GM12878 (cell line): ENCODE data around the gene PIK3R4. TPM values are rescaled to one million over a fixed set of nuclear protein-coding genes. Genes with fewer than 3 reads are reported as not detected.

Experiments used
- ATAC-seq: fragments of 200-7000 bp; cut with Tn5 transposase; 3 replicates; pipeline ENCODE4 v1.9.1; 2020; ENCODE audit warnings: mild to moderate bottlenecking, moderate library complexity
- BruUV-seq: library from RNA; stranded (reverse); fragments of 400-500 nt; replicated peaks from 2 replicates; lab custom pipeline; 2021; lab: Mats Ljungman, UMichigan
- CTCF ChIA-PET: fragments of 300-600 bp; sonication (Branson Sonifier 250); formaldehyde crosslinking; extraction: SDS; loops from one replicate; lab custom pipeline; 2021; ENCODE audit warnings: inconsistent platforms; lab: Yijun Ruan, JAX
- POLR2A ChIA-PET: fragments of 350-600 bp; formaldehyde crosslinking; extraction: SDS; loops from one replicate; lab custom pipeline; 2021; ENCODE audit warnings: inconsistent platforms; lab: Charles Lee
- RAD21 ChIA-PET: fragments of 300-600 bp; sonication (Branson Sonifier 250); formaldehyde crosslinking; loops from one replicate; lab custom pipeline; 2023; ENCODE audit warnings: antibody characterized with exemption; ENCODE audit not compliant: unreplicated experiment; lab: Charles Lee
- SMC1A ChIA-PET: fragments of 300-600 bp; sonication (Branson Sonifier 250); formaldehyde crosslinking; loops from one replicate; lab custom pipeline; 2023; ENCODE audit not compliant: unreplicated experiment, uncharacterized antibody; lab: Charles Lee
- DNase-seq: peaks from one replicate; pipeline ENCODE4 v3.0.0-alpha.2; 2011; ENCODE audit warnings: low read depth, low spot score
- FAIRE-seq: peaks from 3 replicates; lab custom pipeline; 2011; peaks lifted over from hg19 to GRCh38; lab: Jason Lieb, UNC
- H2AFZ ChIP-seq: 2 replicates; pipeline ENCODE4 v1.6.0; 2011; ENCODE audit warnings: low read depth, low read length, control low read depth; ENCODE audit not compliant: control insufficient read depth
- H3K27ac ChIP-seq: 2 replicates; pipeline ENCODE4 v1.5.1; 2011; ENCODE audit warnings: control low read depth; ENCODE audit not compliant: control insufficient read depth, insufficient read depth
- H3K27me3 ChIP-seq, 2 experiments: replicated peaks in 1 of 2; 2 replicates each; pipeline versions ENCODE4 v1.6.0 to v1.6.1; 2011; ENCODE audit warnings: low read length in 1 of 2; ENCODE audit not compliant: control insufficient read depth in 2 of 2, insufficient read depth in 2 of 2
- H3K36me3 ChIP-seq, 2 experiments: 2 replicates each; pipeline ENCODE4 v1.5.1; 2011; ENCODE audit warnings: low read length in 1 of 2; ENCODE audit not compliant: control insufficient read depth in 2 of 2, insufficient read depth in 2 of 2
- H3K4me1 ChIP-seq: 2 replicates; pipeline ENCODE4 v1.6.1; 2011; ENCODE audit warnings: mild to moderate bottlenecking, low read length, moderate library complexity, mixed read lengths; ENCODE audit not compliant: control insufficient read depth, insufficient read depth
- H3K4me2 ChIP-seq: 2 replicates; pipeline ENCODE4 v1.6.0; 2011; ENCODE audit warnings: control low read depth; ENCODE audit not compliant: control insufficient read depth, insufficient read depth
- H3K4me3 ChIP-seq: fragments of 200-600 bp; sonication (generic); 2 replicates; pipeline ENCODE4 v1.5.1; 2016
- H3K79me2 ChIP-seq: 2 replicates; pipeline ENCODE4 v1.6.0; 2011; ENCODE audit warnings: low read length; ENCODE audit not compliant: control insufficient read depth, insufficient read depth
- H3K9ac ChIP-seq: 2 replicates; pipeline ENCODE4 v1.8.0; 2011; ENCODE audit warnings: low read length, control low read depth, mixed read lengths; ENCODE audit not compliant: control insufficient read depth, insufficient read depth
- H3K9me3 ChIP-seq: replicated peaks from 3 replicates; pipeline ENCODE4 v1.5.1; 2011; ENCODE audit warnings: mild to moderate bottlenecking, low read length; ENCODE audit not compliant: control insufficient read depth, insufficient read depth
- H4K20me1 ChIP-seq: 2 replicates; pipeline ENCODE4 v1.6.0; 2011; ENCODE audit not compliant: control insufficient read depth, insufficient read depth
- CHD4 ChIP-seq: fragments of 200-600 bp; sonication (generic); IDR thresholded peaks from 2 replicates; pipeline ENCODE4 v1.6.1; 2016; ENCODE audit warnings: mild to moderate bottlenecking
- EP300 ChIP-seq, 2 experiments: fragments of 150-350 bp in 1 of 2; IDR thresholded peaks; 2 replicates each; pipeline ENCODE4 v1.6.1; 2011 to 2012; ENCODE audit warnings: low read depth in 2 of 2, low read length in 2 of 2, borderline replicate concordance in 1 of 2, improper control_type of control experiment in 1 of 2, inconsistent platforms in 1 of 2; ENCODE audit not compliant: control insufficient read depth in 1 of 2
- ESRRA ChIP-seq: IDR thresholded peaks from 2 replicates; pipeline ENCODE4 v1.6.1; 2012; ENCODE audit warnings: mild to moderate bottlenecking, low read length, improper control_type of control experiment
- KDM1A ChIP-seq: fragments of 200-600 bp; sonication (generic); IDR thresholded peaks from 2 replicates; pipeline ENCODE4 v1.6.1; 2016; ENCODE audit warnings: borderline replicate concordance
- LARP7 ChIP-seq: fragments of 450-650 bp; IDR thresholded peaks from 2 replicates; pipeline ENCODE4 v1.6.1; 2017; ENCODE audit warnings: mild to moderate bottlenecking
- MYB ChIP-seq: fragments of 150-350 bp; IDR thresholded peaks from 2 replicates; pipeline ENCODE4 v1.6.1; 2014; ENCODE audit warnings: mild to moderate bottlenecking, low read depth, low read length, borderline replicate concordance
- NR2C1 ChIP-seq: fragments of 450-650 bp; IDR thresholded peaks from 2 replicates; pipeline ENCODE4 v1.6.1; 2017; ENCODE audit warnings: antibody characterized with exemption, mild to moderate bottlenecking, moderate library complexity
- NR2F1 ChIP-seq: fragments of 450-650 bp; conservative IDR thresholded peaks from 2 replicates; pipeline ENCODE4 v1.6.1; 2017; ENCODE audit warnings: mild to moderate bottlenecking
- RCOR1 ChIP-seq: conservative IDR thresholded peaks from 2 replicates; pipeline ENCODE4 v1.6.1; 2012; ENCODE audit warnings: low read depth, low read length, improper control_type of control experiment
- SIX5 ChIP-seq: IDR thresholded peaks from 2 replicates; pipeline ENCODE4 v1.6.1; 2011; ENCODE audit warnings: mild to moderate bottlenecking, low read depth, low read length, moderate library complexity; ENCODE audit not compliant: severe bottlenecking
- SPI1 ChIP-seq: IDR thresholded peaks from 2 replicates; pipeline ENCODE4 v1.6.1; 2011; ENCODE audit warnings: low read depth, mild to moderate bottlenecking, low read length, moderate library complexity, borderline replicate concordance; ENCODE audit not compliant: insufficient read depth
- STAT3 ChIP-seq: IDR thresholded peaks from 2 replicates; pipeline ENCODE4 v1.6.1; 2011; ENCODE audit warnings: low read depth, low read length, improper control_type of control experiment
- WRNIP1 ChIP-seq: IDR thresholded peaks from 2 replicates; pipeline ENCODE4 v1.6.1; 2011; ENCODE audit warnings: low read depth, low read length, improper control_type of control experiment, borderline replicate concordance
- YBX1 ChIP-seq: fragments of 450-650 bp; IDR thresholded peaks from 2 replicates; pipeline ENCODE4 v1.6.1; 2016; ENCODE audit warnings: antibody characterized with exemption
- WGBS: methylation state at CpG from one replicate; pipeline ENCODE4 v1.1.6; 2016; ENCODE audit warnings: low lambda C conversion rate; ENCODE audit not compliant: insufficient replicate concordance, insufficient coverage; ENCODE audit errors: missing lambda C conversion rate; 5-methylcytosine and 5-hydroxymethylcytosine counted together
- in situ Hi-C: fragments of 300-500 bp; cut with MboI; formaldehyde crosslinking; loops from 9 replicates; pipeline ENCODE4 v1.14.3; 2018; ENCODE audit warnings: mixed read lengths
- intact Hi-C: fragments of 100-400 bp; cut with micrococcal nuclease; formaldehyde crosslinking; loops from one replicate; pipeline ENCODE4 v1.14.2; 2022; ENCODE audit not compliant: unreplicated experiment
- polyA plus RNA-seq, 11 experiments: library from polyadenylated mRNA; depleted of rRNA in 4 of 11; unstranded in 6 of 11; stranded (reverse) in 5 of 11; fragments of >200 nt; fragmentation: Nextera tagmentation in 4 of 11; fragmentation: Illumina TruSeq in 1 of 11; extraction: Ambion mirVana in 4 of 11; extraction: Trizol in 1 of 11; gene quantifications; 1 replicate in 1 of 11; 2 replicates in 10 of 11; pipeline versions ENCODE4 v1.2.1 to v1.2.3, GENCODE V29; 2011 to 2016; ENCODE audit warnings: inconsistent platforms in 2 of 11, missing spikeins in 2 of 11, low read depth in 1 of 11
- total RNA-seq, 4 experiments: library from RNA; depleted of rRNA in 3 of 4; stranded (reverse); fragments of >200 nt in 3 of 4; fragmentation: Illumina TruSeq in 1 of 4; extraction: Trizol in 1 of 4; gene quantifications; 2 replicates each; pipeline versions ENCODE4 v1.2.1 to v1.2.3, GENCODE V29; 2013 to 2021
- TF ChIP-seq, protein P1 (sequence below), 3 experiments: IDR thresholded peaks in 2 of 3; conservative IDR thresholded peaks in 1 of 3; 2 replicates each; pipeline ENCODE4 v1.5.1; 2011; ENCODE audit warnings: low read depth in 3 of 3, low read length in 3 of 3, mild to moderate bottlenecking in 3 of 3, control low read depth in 2 of 3, moderate library complexity in 2 of 3, inconsistent platforms in 1 of 3, mixed read lengths in 1 of 3; ENCODE audit not compliant: control insufficient read depth in 2 of 3, insufficient read depth in 1 of 3; ENCODE audit errors: extremely low read depth in 1 of 3

The PIK3R4 gene
- total and polyA plus RNA-seq, 10 of the 15 experiments (the other 5 are each of a cell fraction or from before 2014, with no cell fraction given), result 22.6 to 50.2 (median 31.1) TPM

DNA sequence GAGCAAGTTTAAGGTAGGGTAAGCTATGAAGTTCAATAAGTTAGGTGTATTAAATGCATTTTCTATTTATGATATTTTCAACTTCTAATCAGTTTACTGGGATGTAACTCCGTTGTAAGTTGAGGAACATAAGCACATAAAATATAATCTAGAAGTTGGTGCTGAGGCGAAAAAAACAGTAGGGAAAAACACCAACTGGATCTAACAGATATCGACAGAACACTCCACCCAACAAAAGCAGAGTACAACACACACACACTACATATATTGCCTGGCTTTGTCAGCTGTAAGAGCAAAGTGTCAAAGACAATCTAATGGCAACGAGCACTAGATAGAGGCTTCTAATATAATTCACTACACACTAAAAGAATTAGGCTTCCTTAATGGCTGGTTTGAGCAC, 8.4 kb downstream of the PIK3R4 start:
- H2AFZ ChIP-seq, result no peak overlapping the region
- intact Hi-C loops (no loop called here), in situ Hi-C loops (no loop called here)
- H3K4me1 ChIP-seq, result no peaks in the 10 kb centered on the region
- no peaks in the 10 kb centered on the region for H3K27me3 ChIP-seq
- no peak overlapping the region for H3K9ac ChIP-seq
- DNase-seq (no peak), ATAC-seq (no peak), FAIRE-seq (no peak)
- no peak overlapping the region for H3K4me3 ChIP-seq
- SMC1A ChIA-PET, result interaction anchor here (1.0 to 1.1 kb wide), 2 partner anchors 9 to 21 kb away, joined by 5 to 6 read pairs; no protein-coding TSS in a partner anchor
- peaks cover 6% of the 10 kb centered on the region for H3K79me2 ChIP-seq
- TF ChIP-seq RCOR1, result no peak
- TF ChIP-seq YBX1, result no peak
- no peak for TF ChIP-seq SPI1
- no peaks in the 10 kb centered on the region for H4K20me1 ChIP-seq
- RAD21 ChIA-PET, result no interaction called here
- BruUV-seq, result no TSS peak
- no peak overlapping the region for H3K27ac ChIP-seq
- peaks cover 0 to 4% of the 10 kb centered on the region in 2 experiments; a peak in 2 of 4 replicates for H3K36me3 ChIP-seq
- POLR2A ChIA-PET, result no interaction called here
- 96% methylated on average over 4 of the region's 4 CpGs for WGBS
- H3K4me2 ChIP-seq, result no peak overlapping the region
- peaks cover 2% of the 10 kb centered on the region; the same call in 2 of the 3 replicates for H3K9me3 ChIP-seq
- CTCF ChIA-PET, result no interaction called here

DNA sequence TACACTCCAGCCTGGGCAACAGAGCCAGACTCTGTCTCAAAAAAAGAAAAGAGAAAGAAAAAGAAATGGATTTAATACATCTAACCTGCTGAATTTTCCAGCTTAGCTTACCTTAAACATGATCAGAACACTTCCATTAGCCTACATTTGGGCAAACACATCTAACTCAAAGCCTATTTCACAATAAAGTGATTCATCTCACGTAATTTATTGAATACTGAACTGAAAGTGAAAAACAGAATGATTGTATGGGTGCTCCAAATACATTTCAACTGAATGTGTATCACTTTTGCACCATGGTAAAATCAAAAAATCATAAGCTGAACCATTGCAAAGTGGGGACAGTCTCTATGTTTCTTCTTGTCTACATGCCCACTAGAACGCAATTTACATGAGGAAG, 9.0 kb downstream of the PIK3R4 start:
- no peak overlapping the region for H3K27ac ChIP-seq
- ChIA-PET CTCF (no interaction called here), SMC1A (interaction anchor here (0.6 to 1.1 kb wide), 3 partner anchors 9 to 157 kb away, joined by 4 to 6 read pairs (median 5); no protein-coding TSS in a partner anchor), POLR2A (no interaction called here), RAD21 (no interaction called here)
- DNase-seq (no peak), FAIRE-seq (no peak), ATAC-seq (no peak)
- no TSS peak for BruUV-seq
- peaks cover 0 to 4% of the 10 kb centered on the region in 2 experiments; a peak in 2 of 4 replicates for H3K36me3 ChIP-seq
- in situ Hi-C loops (no loop called here), intact Hi-C loops (no loop called here)
- no peak overlapping the region for H3K4me2 ChIP-seq
- H4K20me1 ChIP-seq, result no peaks in the 10 kb centered on the region
- H3K4me3 ChIP-seq, result no peak overlapping the region
- TF ChIP-seq WRNIP1 (no peak), EP300 (IDR thresholded peaks at IDR 0.05; ENCODE audit: borderline replicate concordance in 1 of 2, control insufficient read depth in 1 of 2, low read depth in 2 of 2, low read length in 2 of 2) (no peak), CHD4 (no peak), NR2C1 (no peak), SIX5 (no peak), SPI1 (no peak), MYB (no peak), NR2F1 (no peak), STAT3 (no peak), LARP7 (no peak), ESRRA (no peak), KDM1A (no peak)
- TF ChIP-seq, protein P1, sequence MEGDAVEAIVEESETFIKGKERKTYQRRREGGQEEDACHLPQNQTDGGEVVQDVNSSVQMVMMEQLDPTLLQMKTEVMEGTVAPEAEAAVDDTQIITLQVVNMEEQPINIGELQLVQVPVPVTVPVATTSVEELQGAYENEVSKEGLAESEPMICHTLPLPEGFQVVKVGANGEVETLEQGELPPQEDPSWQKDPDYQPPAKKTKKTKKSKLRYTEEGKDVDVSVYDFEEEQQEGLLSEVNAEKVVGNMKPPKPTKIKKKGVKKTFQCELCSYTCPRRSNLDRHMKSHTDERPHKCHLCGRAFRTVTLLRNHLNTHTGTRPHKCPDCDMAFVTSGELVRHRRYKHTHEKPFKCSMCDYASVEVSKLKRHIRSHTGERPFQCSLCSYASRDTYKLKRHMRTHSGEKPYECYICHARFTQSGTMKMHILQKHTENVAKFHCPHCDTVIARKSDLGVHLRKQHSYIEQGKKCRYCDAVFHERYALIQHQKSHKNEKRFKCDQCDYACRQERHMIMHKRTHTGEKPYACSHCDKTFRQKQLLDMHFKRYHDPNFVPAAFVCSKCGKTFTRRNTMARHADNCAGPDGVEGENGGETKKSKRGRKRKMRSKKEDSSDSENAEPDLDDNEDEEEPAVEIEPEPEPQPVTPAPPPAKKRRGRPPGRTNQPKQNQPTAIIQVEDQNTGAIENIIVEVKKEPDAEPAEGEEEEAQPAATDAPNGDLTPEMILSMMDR (IDR thresholded peaks at IDR 0.05 in 2 of 3, conservative IDR thresholded peaks at IDR 0.05 in 1 of 3; ENCODE audit: control insufficient read depth in 2 of 3, extremely low read depth in 1 of 3, insufficient read depth in 1 of 3, low read depth in 3 of 3, low read length in 3 of 3), result no peak
- 95% methylated on average over 2 of the region's 2 CpGs for WGBS
- no peaks in the 10 kb centered on the region for H3K27me3 ChIP-seq
- H2AFZ ChIP-seq, result no peak overlapping the region
- peaks cover 2% of the 10 kb centered on the region; the same call in 2 of the 3 replicates for H3K9me3 ChIP-seq
- H3K79me2 ChIP-seq, result peaks cover 6% of the 10 kb centered on the region
- H3K4me1 ChIP-seq, result no peaks in the 10 kb centered on the region
- no peak overlapping the region for H3K9ac ChIP-seq
